ENCODE results near the gene CDK14.

The CDK14 gene

GRCh38 chr7:90824386-90825307 is 228.5 kb downstream of the CDK14 start:
- Mint-ChIP-seq H3K4me3 (no peak overlapping the region), H3K27me3 (ENCODE audit: low read depth) (no peaks in the 10 kb centered on the region), H3K9me3 (peaks cover 4% of the 10 kb centered on the region), H3K27ac (no peak overlapping the region), H3K4me1 (ENCODE audit: low read depth) (no peaks in the 10 kb centered on the region), H3K36me3 (ENCODE audit: low read depth) (no peaks in the 10 kb centered on the region)
- DNase-seq (ENCODE audit: low spot score) = no peak

GRCh38 chr7:90825779-90826178 is 229.7 kb downstream of the CDK14 start:
- no peak for DNase-seq (ENCODE audit: low spot score)
- H3K4me1 Mint-ChIP-seq (ENCODE audit: low read depth) = no peaks in the 10 kb centered on the region
- peaks cover 7% of the 10 kb centered on the region for H3K9me3 Mint-ChIP-seq
- H3K4me3 Mint-ChIP-seq = no peak overlapping the region
- no peaks in the 10 kb centered on the region for H3K27me3 Mint-ChIP-seq (ENCODE audit: low read depth)
- no peaks in the 10 kb centered on the region for H3K36me3 Mint-ChIP-seq (ENCODE audit: low read depth)
- no peak overlapping the region for H3K27ac Mint-ChIP-seq

- no peak overlapping the region for H3K27ac Mint-ChIP-seq
- DNase-seq (ENCODE audit: low spot score) = no peak
- H3K9me3 Mint-ChIP-seq = peaks cover 8% of the 10 kb centered on the region
- no peaks in the 10 kb centered on the region for H3K36me3 Mint-ChIP-seq (ENCODE audit: low read depth)
- no peaks in the 10 kb centered on the region for H3K4me1 Mint-ChIP-seq (ENCODE audit: low read depth)
- no peaks in the 10 kb centered on the region for H3K27me3 Mint-ChIP-seq (ENCODE audit: low read depth)
- no peak overlapping the region for H3K4me3 Mint-ChIP-seq
Observed at GRCh38 chr7:90828601-90829000, 232.5 kb downstream of the CDK14 start.

GRCh38 chr7:90830308-90830707 is 234.2 kb downstream of the CDK14 start:
- Mint-ChIP-seq H3K36me3 (ENCODE audit: low read depth) (no peaks in the 10 kb centered on the region), H3K27ac (no peak overlapping the region), H3K4me3 (no peak overlapping the region), H3K27me3 (ENCODE audit: low read depth) (no peaks in the 10 kb centered on the region), H3K9me3 (peaks cover 12% of the 10 kb centered on the region), H3K4me1 (ENCODE audit: low read depth) (no peaks in the 10 kb centered on the region)
- DNase-seq (ENCODE audit: low spot score) = no peak

GRCh38 chr7:90832726-90833125 is 236.6 kb downstream of the CDK14 start:
- Mint-ChIP-seq H3K4me1 (ENCODE audit: low read depth) (no peaks in the 10 kb centered on the region), H3K4me3 (no peak overlapping the region), H3K27me3 (ENCODE audit: low read depth) (no peaks in the 10 kb centered on the region), H3K9me3 (peaks cover 14% of the 10 kb centered on the region), H3K36me3 (ENCODE audit: low read depth) (no peaks in the 10 kb centered on the region), H3K27ac (no peak overlapping the region)
- no peak for DNase-seq (ENCODE audit: low spot score)

- H3K4me1 Mint-ChIP-seq (ENCODE audit: low read depth) = no peaks in the 10 kb centered on the region
- no peak overlapping the region for H3K27ac Mint-ChIP-seq
- no peak for DNase-seq (ENCODE audit: low spot score)
- H3K9me3 Mint-ChIP-seq = peaks cover 16% of the 10 kb centered on the region
- no peaks in the 10 kb centered on the region for H3K27me3 Mint-ChIP-seq (ENCODE audit: low read depth)
- H3K36me3 Mint-ChIP-seq (ENCODE audit: low read depth) = no peaks in the 10 kb centered on the region
- H3K4me3 Mint-ChIP-seq = no peak overlapping the region
Observed at GRCh38 chr7:90833443-90833842, 237.3 kb downstream of the CDK14 start.

GRCh38 chr7:90834771-90835170 is 238.7 kb downstream of the CDK14 start:
- H3K9me3 Mint-ChIP-seq = peaks cover 20% of the 10 kb centered on the region
- no peaks in the 10 kb centered on the region for H3K27me3 Mint-ChIP-seq (ENCODE audit: low read depth)
- no peaks in the 10 kb centered on the region for H3K36me3 Mint-ChIP-seq (ENCODE audit: low read depth)
- H3K4me1 Mint-ChIP-seq (ENCODE audit: low read depth) = no peaks in the 10 kb centered on the region
- H3K27ac Mint-ChIP-seq = no peak overlapping the region
- no peak overlapping the region for H3K4me3 Mint-ChIP-seq
- DNase-seq (ENCODE audit: low spot score) = no peak

GRCh38 chr7:90835861-90836260 is 239.7 kb downstream of the CDK14 start:
- Mint-ChIP-seq H3K36me3 (ENCODE audit: low read depth) (no peaks in the 10 kb centered on the region), H3K27ac (no peak overlapping the region), H3K9me3 (peaks cover 16% of the 10 kb centered on the region), H3K27me3 (ENCODE audit: low read depth) (no peaks in the 10 kb centered on the region), H3K4me1 (ENCODE audit: low read depth) (no peaks in the 10 kb centered on the region), H3K4me3 (no peak overlapping the region)
- DNase-seq (ENCODE audit: low spot score) = no peak

- H3K4me3 Mint-ChIP-seq = no peak overlapping the region
- peaks cover 16% of the 10 kb centered on the region for H3K9me3 Mint-ChIP-seq
- no peak for DNase-seq (ENCODE audit: low spot score)
- H3K27ac Mint-ChIP-seq = no peak overlapping the region
- no peaks in the 10 kb centered on the region for H3K36me3 Mint-ChIP-seq (ENCODE audit: low read depth)
- H3K4me1 Mint-ChIP-seq (ENCODE audit: low read depth) = no peaks in the 10 kb centered on the region
- no peaks in the 10 kb centered on the region for H3K27me3 Mint-ChIP-seq (ENCODE audit: low read depth)
Observed at GRCh38 chr7:90836937-90837336, 240.8 kb downstream of the CDK14 start.

GRCh38 chr7:90838799-90839198 is 242.7 kb downstream of the CDK14 start:
- Mint-ChIP-seq H3K27me3 (ENCODE audit: low read depth) (no peaks in the 10 kb centered on the region), H3K9me3 (peaks cover 16% of the 10 kb centered on the region), H3K4me1 (ENCODE audit: low read depth) (no peaks in the 10 kb centered on the region), H3K36me3 (ENCODE audit: low read depth) (no peaks in the 10 kb centered on the region), H3K4me3 (no peak overlapping the region), H3K27ac (no peak overlapping the region)
- no peak for DNase-seq (ENCODE audit: low spot score)

GRCh38 chr7:90839316-90839715 is 243.2 kb downstream of the CDK14 start:
- Mint-ChIP-seq H3K9me3 (peaks cover 12% of the 10 kb centered on the region), H3K27ac (no peak overlapping the region), H3K4me1 (ENCODE audit: low read depth) (no peaks in the 10 kb centered on the region), H3K4me3 (no peak overlapping the region), H3K36me3 (ENCODE audit: low read depth) (no peaks in the 10 kb centered on the region), H3K27me3 (ENCODE audit: low read depth) (no peaks in the 10 kb centered on the region)
- DNase-seq (ENCODE audit: low spot score) = no peak

- no peak for DNase-seq (ENCODE audit: low spot score)
- Mint-ChIP-seq H3K36me3 (ENCODE audit: low read depth) (no peaks in the 10 kb centered on the region), H3K27ac (no peak overlapping the region), H3K9me3 (peaks cover 11% of the 10 kb centered on the region), H3K27me3 (ENCODE audit: low read depth) (no peaks in the 10 kb centered on the region), H3K4me3 (no peak overlapping the region), H3K4me1 (ENCODE audit: low read depth) (no peaks in the 10 kb centered on the region)
Observed at GRCh38 chr7:90839727-90840291, 243.7 kb downstream of the CDK14 start.

- H3K9me3 Mint-ChIP-seq = peaks cover 11% of the 10 kb centered on the region
- H3K4me3 Mint-ChIP-seq = no peak overlapping the region
- no peaks in the 10 kb centered on the region for H3K36me3 Mint-ChIP-seq (ENCODE audit: low read depth)
- H3K4me1 Mint-ChIP-seq (ENCODE audit: low read depth) = no peaks in the 10 kb centered on the region
- H3K27ac Mint-ChIP-seq = no peak overlapping the region
- no peaks in the 10 kb centered on the region for H3K27me3 Mint-ChIP-seq (ENCODE audit: low read depth)
- DNase-seq (ENCODE audit: low spot score) = no peak
Observed at GRCh38 chr7:90841759-90842429, 245.8 kb downstream of the CDK14 start.

GRCh38 chr7:90842430-90842788 is 246.3 kb downstream of the CDK14 start:
- no peak overlapping the region for H3K4me3 Mint-ChIP-seq
- no peaks in the 10 kb centered on the region for H3K36me3 Mint-ChIP-seq (ENCODE audit: low read depth)
- DNase-seq (ENCODE audit: low spot score) = no peak
- H3K27ac Mint-ChIP-seq = no peak overlapping the region
- H3K9me3 Mint-ChIP-seq = peaks cover 11% of the 10 kb centered on the region
- H3K4me1 Mint-ChIP-seq (ENCODE audit: low read depth) = no peaks in the 10 kb centered on the region
- no peaks in the 10 kb centered on the region for H3K27me3 Mint-ChIP-seq (ENCODE audit: low read depth)
